ENCODE results near the gene B3GNT9. TPM values are rescaled to one million over a fixed set of nuclear protein-coding genes. Genes with fewer than 3 reads are reported as not detected.

Gene B3GNT9
- total RNA-seq, 4 donors from 2014 or later: 2.5 to 4.0 (median 3.5) TPM

DNA sequence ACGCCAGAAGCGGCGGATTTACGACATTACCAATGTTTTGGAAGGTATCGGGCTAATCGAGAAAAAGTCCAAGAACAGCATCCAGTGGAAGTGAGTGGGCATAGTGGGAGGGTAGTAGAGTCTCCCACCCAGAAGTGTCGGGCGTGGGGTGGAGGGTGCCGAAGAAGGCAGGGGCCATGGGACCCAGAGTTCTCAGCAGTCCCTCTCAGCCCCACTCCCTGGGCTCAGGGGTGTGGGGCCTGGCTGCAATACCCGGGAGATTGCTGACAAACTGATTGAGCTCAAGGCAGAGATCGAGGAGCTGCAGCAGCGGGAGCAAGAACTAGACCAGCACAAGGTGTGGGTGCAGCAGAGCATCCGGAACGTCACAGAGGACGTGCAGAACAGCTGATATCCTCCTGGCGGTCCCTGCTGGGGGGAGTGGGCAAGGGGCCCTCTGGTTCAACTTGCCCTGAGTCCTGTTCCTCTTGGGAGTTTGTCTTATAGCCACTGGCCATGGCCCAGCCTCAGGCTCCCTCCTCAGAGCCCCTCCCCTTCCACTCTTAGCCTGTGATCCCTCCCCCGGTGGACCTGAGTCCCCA is 42.1 kb upstream of the B3GNT9 start:
- Histone ChIP-seq H3K27ac (peak overlapping the region; percentile 56 to 81 (median 70)), H3K27me3 (no peaks in the 10 kb centered on the region), H3K4me3 (peak overlapping the region; percentile 56 to 98 (median 88)), H3K9me3 (no peaks in the 10 kb centered on the region), H3K36me3 (peaks cover 0 to 40% (median 0%) of the 10 kb centered on the region in 3 donors), H3K4me1 (peaks cover 0 to 34% (median 15%) of the 10 kb centered on the region in 4 donors)
- TF ChIP-seq, protein P1, sequence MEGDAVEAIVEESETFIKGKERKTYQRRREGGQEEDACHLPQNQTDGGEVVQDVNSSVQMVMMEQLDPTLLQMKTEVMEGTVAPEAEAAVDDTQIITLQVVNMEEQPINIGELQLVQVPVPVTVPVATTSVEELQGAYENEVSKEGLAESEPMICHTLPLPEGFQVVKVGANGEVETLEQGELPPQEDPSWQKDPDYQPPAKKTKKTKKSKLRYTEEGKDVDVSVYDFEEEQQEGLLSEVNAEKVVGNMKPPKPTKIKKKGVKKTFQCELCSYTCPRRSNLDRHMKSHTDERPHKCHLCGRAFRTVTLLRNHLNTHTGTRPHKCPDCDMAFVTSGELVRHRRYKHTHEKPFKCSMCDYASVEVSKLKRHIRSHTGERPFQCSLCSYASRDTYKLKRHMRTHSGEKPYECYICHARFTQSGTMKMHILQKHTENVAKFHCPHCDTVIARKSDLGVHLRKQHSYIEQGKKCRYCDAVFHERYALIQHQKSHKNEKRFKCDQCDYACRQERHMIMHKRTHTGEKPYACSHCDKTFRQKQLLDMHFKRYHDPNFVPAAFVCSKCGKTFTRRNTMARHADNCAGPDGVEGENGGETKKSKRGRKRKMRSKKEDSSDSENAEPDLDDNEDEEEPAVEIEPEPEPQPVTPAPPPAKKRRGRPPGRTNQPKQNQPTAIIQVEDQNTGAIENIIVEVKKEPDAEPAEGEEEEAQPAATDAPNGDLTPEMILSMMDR (IDR thresholded peaks at IDR 0.05): no peak
- no peak for TF ChIP-seq POLR2A (IDR thresholded peaks at IDR 0.05)
- no peak for DNase-seq

DNA sequence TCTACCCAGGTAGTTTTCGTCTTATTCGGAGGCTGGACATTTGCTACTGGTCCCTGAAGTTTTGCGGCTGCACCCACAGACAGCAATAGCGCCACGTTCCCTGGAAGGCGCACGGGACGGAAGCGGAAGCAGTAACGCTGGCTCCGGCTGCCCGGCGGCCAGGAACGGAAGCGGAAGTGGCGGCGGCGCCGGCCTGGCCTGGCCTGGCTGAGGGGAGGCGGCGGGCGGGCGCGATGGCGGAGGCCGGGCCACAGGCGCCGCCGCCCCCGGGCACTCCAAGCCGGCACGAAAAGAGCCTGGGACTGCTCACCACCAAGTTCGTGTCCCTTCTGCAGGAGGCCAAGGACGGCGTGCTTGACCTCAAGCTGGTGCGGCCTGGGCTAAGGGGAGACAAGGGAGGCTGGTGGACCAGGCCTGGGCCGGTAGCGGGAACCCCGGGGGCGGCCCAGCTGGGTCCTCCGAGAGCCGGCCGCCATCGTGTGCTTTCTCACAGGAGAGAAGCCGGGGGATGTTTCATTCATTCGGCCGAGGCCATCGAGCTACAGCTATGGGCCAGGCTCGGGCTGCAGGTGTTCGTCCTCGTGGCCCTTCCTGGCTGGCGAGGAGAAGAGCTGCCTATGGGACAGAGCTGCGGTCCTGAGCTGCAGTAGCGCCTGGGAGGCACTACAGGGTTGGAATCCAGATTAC is 41.3 kb upstream of the B3GNT9 start, which contains the start of gene E2F4:
TSS of gene E2F4 (plus strand) at position 161 of the 687 bp plus-strand sequence. CDS start at position 234, 73 bp downstream.
- Histone ChIP-seq H3K36me3 (peaks cover 0 to 32% (median 0%) of the 10 kb centered on the region in 3 donors), H3K27ac (peak within 1 kb of the TSS; percentile 56 to 81 (median 70)), H3K27me3 (no peaks in the 10 kb centered on the region), H3K4me3 (peak within 1 kb of the TSS; percentile 56 to 98 (median 88)), H3K9me3 (no peaks in the 10 kb centered on the region), H3K4me1 (peaks cover 0 to 27% (median 15%) of the 10 kb centered on the region in 4 donors)
- peak; percentile 90 to 96 (median 93) for DNase-seq
- TF ChIP-seq, protein P1 (IDR thresholded peaks at IDR 0.05): no peak
- TF ChIP-seq POLR2A (IDR thresholded peaks at IDR 0.05): peak; percentile 42 to 77

DNA sequence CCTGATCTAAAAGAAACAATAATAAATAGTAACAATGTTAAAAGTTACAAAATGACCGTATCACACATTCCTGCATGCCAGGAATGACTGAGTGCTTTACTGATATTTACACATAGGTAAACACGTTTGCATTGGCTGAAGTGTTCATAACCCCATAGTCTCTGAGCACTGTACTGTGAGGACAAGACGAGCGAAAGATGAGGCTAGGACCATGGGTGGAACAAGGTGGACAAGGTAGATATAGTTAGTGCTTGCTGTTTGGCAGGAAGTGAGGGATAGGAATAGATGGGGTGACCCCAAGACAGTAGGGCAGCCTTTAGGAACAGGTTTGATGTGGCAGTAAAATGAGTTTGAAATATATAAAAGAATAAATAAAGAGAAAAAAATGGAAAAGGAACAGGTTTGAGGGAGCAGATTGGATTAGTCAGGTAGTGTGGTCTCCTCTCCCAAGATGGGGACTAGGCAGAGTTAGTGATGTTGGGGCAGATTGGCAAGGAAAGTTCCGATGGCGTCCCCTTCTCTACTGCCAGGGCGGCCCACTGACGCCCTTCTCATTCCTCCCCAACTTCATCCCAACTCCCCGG is 40.7 kb upstream of the B3GNT9 start:
- no peak for DNase-seq
- H3K9me3 ChIP-seq: no peaks in the 10 kb centered on the region
- peak overlapping the region in 1 of 4 donors; percentile 81 for H3K27ac ChIP-seq
- peak overlapping the region; percentile 56 to 98 (median 88) for H3K4me3 ChIP-seq
- H3K4me1 ChIP-seq: peaks cover 0 to 27% (median 15%) of the 10 kb centered on the region in 4 donors
- no peaks in the 10 kb centered on the region for H3K27me3 ChIP-seq
- peaks cover 0 to 26% (median 0%) of the 10 kb centered on the region in 3 donors for H3K36me3 ChIP-seq
- TF ChIP-seq, protein P1 (IDR thresholded peaks at IDR 0.05): no peak
- TF ChIP-seq POLR2A (IDR thresholded peaks at IDR 0.05): no peak

DNA sequence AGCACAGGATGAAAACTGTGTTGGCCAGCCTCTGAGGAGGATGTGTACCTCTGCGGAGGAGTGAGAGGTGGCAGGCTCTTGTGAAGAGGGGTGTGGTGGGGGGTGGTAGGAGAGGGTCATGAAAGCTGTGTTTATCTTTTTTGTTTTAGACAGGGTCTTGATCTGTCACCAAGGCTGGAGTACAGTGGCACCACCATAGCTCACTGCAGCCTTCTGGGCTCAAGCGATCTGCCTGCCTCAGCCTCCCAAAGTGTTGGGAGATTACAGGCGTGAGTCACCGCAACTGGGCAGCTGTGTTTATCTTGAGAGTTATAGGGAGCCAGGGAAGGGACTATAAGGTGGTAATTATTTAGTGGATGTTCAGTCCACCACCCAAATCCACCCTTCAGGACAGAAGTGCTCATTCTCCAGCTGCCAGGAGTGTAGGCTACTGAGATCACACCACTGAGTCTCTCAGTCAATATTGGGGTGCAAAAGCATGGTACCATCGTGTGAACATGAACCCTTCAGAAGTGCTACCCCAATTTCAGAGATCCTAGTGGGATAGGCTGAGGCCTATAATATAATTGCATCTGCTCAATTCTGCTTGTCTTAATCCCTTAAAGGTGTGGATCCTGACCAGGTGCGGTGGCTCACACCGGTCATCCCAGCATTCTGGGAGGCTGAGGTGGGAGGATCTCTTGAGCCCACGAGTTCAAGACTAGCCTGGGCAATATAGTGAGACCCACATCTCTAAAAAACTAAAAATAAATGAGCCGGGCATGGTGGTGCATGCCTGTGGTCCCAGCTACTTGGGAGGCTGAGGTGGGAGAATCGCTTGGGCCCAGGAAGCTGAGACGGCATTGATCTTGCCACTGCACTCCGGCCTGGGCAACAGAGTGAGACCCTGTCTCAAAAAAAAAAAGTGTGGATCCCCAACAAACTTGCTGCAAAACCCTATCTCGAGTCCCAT is 39.9 kb upstream of the B3GNT9 start:
- Histone ChIP-seq H3K36me3 (peaks cover 0 to 18% (median 0%) of the 10 kb centered on the region in 3 donors), H3K27me3 (no peaks in the 10 kb centered on the region), H3K4me1 (peaks cover 0 to 32% (median 15%) of the 10 kb centered on the region in 4 donors), H3K4me3 (no peak overlapping the region), H3K27ac (peak overlapping the region in 1 of 4 donors; percentile 8), H3K9me3 (no peaks in the 10 kb centered on the region)
- no peak for DNase-seq
- TF ChIP-seq POLR2A (IDR thresholded peaks at IDR 0.05): no peak
- TF ChIP-seq, protein P1 (IDR thresholded peaks at IDR 0.05): no peak

DNA sequence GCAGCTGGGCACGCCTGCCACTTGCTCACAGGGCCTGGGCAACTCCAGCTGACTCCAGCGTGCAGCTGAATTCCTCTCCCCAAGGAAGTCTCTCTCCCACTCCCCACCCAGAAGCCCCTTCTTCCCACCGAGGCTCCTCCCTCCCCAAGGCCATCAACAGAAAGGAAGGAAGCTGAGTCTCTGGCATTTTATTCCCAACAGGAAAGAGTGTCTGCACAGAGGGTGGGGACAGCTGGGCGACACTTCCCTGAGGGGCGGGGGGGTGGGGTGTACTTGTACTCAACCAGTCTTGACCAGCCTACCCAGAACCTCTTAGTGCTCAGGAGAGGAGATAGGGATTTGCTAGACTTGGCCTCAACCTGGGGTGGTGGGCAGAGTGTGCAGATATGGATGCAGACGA is 39.2 kb upstream of the B3GNT9 start, which contains the start of gene EXOC3L1:
TSS of gene EXOC3L1 (minus strand) at position 96 of the 400 bp plus-strand sequence. CDS start 460 bp downstream, outside the sequence.
- H3K4me3 ChIP-seq: no peak within 1 kb of the TSS
- H3K27ac ChIP-seq: peak within 1 kb of the TSS in 1 of 4 donors; percentile 8
- no peaks in the 10 kb centered on the region for H3K9me3 ChIP-seq
- no peaks in the 10 kb centered on the region for H3K27me3 ChIP-seq
- H3K4me1 ChIP-seq: peaks cover 3 to 38% (median 20%) of the 10 kb centered on the region in 4 donors
- DNase-seq: no peak
- peaks cover 0 to 11% (median 0%) of the 10 kb centered on the region in 3 donors for H3K36me3 ChIP-seq
- TF ChIP-seq POLR2A (IDR thresholded peaks at IDR 0.05): no peak
- TF ChIP-seq, protein P1 (IDR thresholded peaks at IDR 0.05): no peak
